Pancreas (tissue), 10 donors: Measurements from ENCODE around the gene ZBTB8A. TPM values are rescaled to one million over a fixed set of nuclear protein-coding genes. Genes with fewer than 3 reads are reported as not detected.
A peak's percentile ranks its signal among the peaks of the same experiment; 100 is the strongest.

Experiments
- ATAC-seq, 4 donors: fragments of 200-7000 bp; cut with Tn5 transposase; one replicate each; pipeline versions ENCODE4 v1.8.0 to v1.9.1; 2020; ENCODE audit warnings: mild to moderate bottlenecking in 4 of 4, moderate library complexity in 4 of 4
- DNase-seq, 6 donors: peaks; one replicate each; pipeline ENCODE4 v3.0.0-alpha.2; 2020
- FAIRE-seq: peaks from 2 replicates; lab custom pipeline; 2012; peaks lifted over from hg19 to GRCh38; lab: Jason Lieb, UNC
- H3K27ac ChIP-seq, 4 donors: fragments of 200-600 bp; sonication (generic); 1 replicate in 3 of 4; 2 replicates in 1 of 4; pipeline versions ENCODE4 v1.5.0 to v1.8.0; 2020
- H3K27me3 ChIP-seq, 4 donors: fragments of 200-600 bp; one replicate each; pipeline ENCODE4 v1.8.0; 2021
- H3K36me3 ChIP-seq, 3 donors: fragments of 200-600 bp; sonication (generic) in 1 of 3; one replicate each; pipeline versions ENCODE4 v1.5.0 to v1.8.0; 2020 to 2021
- H3K4me1 ChIP-seq, 3 donors: fragments of 200-600 bp; one replicate each; pipeline ENCODE4 v1.8.0; 2021
- H3K4me3 ChIP-seq, 4 donors: fragments of 200-600 bp; sonication (generic) in 2 of 4; one replicate each; pipeline versions ENCODE4 v1.5.0 to v1.8.0; 2020 to 2021
- H3K9me3 ChIP-seq, 4 donors: fragments of 200-600 bp; one replicate each; pipeline ENCODE4 v1.8.0; 2021
- WGBS, 2 donors: extraction: QIAGEN DNeasy Blood & Tissue Kit; methylation state at CpG; one replicate each; pipeline ENCODE4 v1.1.7; 2013; 5-methylcytosine and 5-hydroxymethylcytosine counted together
- intact Hi-C, 3 donors: fragments of 100-400 bp; cut with DNase I; formaldehyde crosslinking; loops; one replicate each; pipeline versions ENCODE4 v1.11.1 to v1.14.2; 2022
- polyA plus RNA-seq, 2 donors: library from polyadenylated mRNA; stranded (reverse); fragments of 200-250 nt; gene quantifications; one replicate each; pipeline ENCODE4 v1.2.3, GENCODE V29; 2013
- total RNA-seq, 6 donors: library from RNA; stranded (reverse); fragmentation: NEBNext Ultra II Directional in 4 of 6; extraction: Animal tissue kit (Norgen Biotek cat#: 25700) in 4 of 6; gene quantifications; one replicate each; pipeline versions ENCODE4 v1.2.1 to v1.2.4, GENCODE V29; 2021 to 2023
- TF ChIP-seq, protein P1 (sequence below), 4 donors: fragments of 200-600 bp; sonication (generic) in 3 of 4; IDR thresholded peaks; one replicate each; pipeline versions ENCODE4 v1.5.0 to v1.8.0; 2021; ENCODE audit warnings: antibody characterized with exemption in 4 of 4
- donor health status: healthy with polysubstance abuse.
- donor health status: DM: no; HTN: no; CAD: no; lungs with moderate emphysema.
- donor health status: DM: no; HTN: no; CAD: no.
- donor health status: control.
- donor health status: control.
- donor health status: Bipolar disorder and iron deficiency.
- donor health status: DM: yes; HTN: yes; CAD: no.
- donor health status: DM: no; HTN: no; CAD: no.
- donor health status: DM: no; HTN: no; CAD: no.
- donor health status: DM: yes; HTN: yes; CAD: no.

ZBTB8A gene
- total and polyA plus RNA-seq, 8 donors = 1.3 to 5.2 (median 3.2) TPM

DNA sequence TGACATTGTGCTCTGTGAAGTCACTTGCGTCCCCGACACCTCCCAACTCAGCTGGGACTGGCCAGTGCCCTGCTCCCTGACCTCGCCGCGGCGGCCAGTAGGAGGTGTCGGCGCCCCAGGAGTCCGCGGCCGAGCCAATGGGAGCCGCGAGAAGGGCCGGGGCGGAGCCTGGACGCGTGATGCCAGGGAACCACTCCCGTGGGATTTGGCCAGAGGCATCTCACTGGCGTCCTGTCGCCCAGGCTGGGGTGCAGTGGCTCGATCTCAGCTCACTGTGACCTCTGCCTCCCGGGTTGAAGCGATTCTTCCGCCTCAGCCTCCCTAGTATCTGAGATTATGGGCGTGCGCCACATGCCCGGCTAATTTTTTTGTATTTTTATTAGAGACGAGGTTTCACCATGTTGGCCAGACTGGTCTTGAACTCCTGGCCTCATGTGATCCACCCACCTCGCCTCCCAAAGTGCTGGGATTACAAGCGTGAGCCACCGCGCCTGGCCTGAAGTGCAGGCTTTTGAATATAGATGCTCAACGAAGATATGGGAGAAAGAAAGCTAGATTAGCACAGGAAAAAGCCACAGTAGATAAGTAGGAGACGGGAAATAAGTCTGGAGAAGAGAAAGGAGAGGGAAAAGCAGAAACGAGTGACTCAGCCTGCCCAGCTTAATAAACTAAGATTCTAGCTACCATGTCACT lies 73.1 kb downstream of the ZBTB8A start:
- Histone ChIP-seq H3K9me3 (no peaks in the 10 kb centered on the region), H3K27me3 (no peaks in the 10 kb centered on the region), H3K27ac (no peak overlapping the region), H3K4me1 (no peaks in the 10 kb centered on the region), H3K4me3 (peak overlapping the region; percentile 11 to 50 (median 32)), H3K36me3 (no peaks in the 10 kb centered on the region)
- DNase-seq = peak; percentile 83 to 96 (median 90)
- FAIRE-seq = no peak
- peak; percentile 100 for ATAC-seq
- TF ChIP-seq, protein P1, sequence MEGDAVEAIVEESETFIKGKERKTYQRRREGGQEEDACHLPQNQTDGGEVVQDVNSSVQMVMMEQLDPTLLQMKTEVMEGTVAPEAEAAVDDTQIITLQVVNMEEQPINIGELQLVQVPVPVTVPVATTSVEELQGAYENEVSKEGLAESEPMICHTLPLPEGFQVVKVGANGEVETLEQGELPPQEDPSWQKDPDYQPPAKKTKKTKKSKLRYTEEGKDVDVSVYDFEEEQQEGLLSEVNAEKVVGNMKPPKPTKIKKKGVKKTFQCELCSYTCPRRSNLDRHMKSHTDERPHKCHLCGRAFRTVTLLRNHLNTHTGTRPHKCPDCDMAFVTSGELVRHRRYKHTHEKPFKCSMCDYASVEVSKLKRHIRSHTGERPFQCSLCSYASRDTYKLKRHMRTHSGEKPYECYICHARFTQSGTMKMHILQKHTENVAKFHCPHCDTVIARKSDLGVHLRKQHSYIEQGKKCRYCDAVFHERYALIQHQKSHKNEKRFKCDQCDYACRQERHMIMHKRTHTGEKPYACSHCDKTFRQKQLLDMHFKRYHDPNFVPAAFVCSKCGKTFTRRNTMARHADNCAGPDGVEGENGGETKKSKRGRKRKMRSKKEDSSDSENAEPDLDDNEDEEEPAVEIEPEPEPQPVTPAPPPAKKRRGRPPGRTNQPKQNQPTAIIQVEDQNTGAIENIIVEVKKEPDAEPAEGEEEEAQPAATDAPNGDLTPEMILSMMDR (IDR thresholded peaks at IDR 0.05) = peak in 3 of 4 donors; percentile 10 to 41 (median 22)
- intact Hi-C loops = no loop called here
- WGBS, 2 donors = 4 to 5% methylated on average over 35 of the region's 35 CpGs

DNA sequence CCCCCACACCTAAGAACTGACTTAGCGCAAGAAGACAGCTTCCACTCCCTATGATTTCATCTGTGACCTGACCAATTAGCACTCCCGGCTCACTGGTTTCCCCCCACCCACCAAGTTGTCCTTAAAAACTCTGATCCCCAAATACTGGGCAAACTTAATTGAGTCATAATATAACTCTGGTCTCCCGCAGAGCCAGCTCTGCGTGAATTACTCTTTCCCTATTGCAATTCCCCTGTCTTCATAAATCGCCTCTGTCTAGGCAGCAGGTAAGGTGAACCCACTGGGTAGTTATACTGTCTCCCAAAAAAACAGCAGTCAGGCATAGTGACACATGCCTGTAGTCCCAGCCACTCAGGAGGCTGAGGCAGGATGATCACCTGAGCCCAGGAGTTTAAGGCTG lies 74.2 kb downstream of the ZBTB8A start:
- ATAC-seq (no peak), DNase-seq (no peak), FAIRE-seq (no peak)
- no peaks in the 10 kb centered on the region for H3K4me1 ChIP-seq
- 81 to 86% methylated on average over 5 of the region's 5 CpGs for WGBS, 2 donors
- TF ChIP-seq, protein P1 (IDR thresholded peaks at IDR 0.05) = no peak
- no peaks in the 10 kb centered on the region for H3K36me3 ChIP-seq
- H3K27me3 ChIP-seq = no peaks in the 10 kb centered on the region
- no peak overlapping the region for H3K4me3 ChIP-seq
- H3K9me3 ChIP-seq = no peaks in the 10 kb centered on the region
- intact Hi-C loops = no loop called here
- H3K27ac ChIP-seq = no peak overlapping the region

DNA sequence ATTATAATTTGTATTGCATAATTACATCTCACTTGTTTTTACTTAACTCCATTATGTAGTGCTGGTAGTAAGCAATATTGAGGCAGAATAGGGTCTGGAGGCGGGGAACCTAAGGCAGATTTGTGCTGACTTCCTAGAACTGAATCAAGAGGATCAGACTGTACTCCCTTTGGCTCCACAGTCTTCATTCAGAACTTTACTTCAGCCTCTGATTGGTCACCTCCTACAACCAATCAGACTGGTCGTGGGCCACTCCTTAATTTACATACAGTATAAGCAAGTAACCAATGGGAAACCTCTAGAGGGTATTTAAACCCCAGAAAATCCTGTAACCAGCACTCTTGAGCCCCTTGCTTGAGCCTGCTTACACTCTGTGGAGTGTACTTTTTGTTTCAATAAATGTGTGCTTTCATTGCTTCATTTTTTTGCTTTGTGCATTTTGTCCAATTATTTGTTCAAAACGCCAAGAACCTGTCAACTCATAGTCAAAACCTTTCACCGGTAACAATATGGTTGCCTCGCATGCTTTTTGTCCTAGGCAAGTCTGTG lies 79.5 kb downstream of the ZBTB8A start:
- no peak for DNase-seq
- Histone ChIP-seq H3K9me3 (no peaks in the 10 kb centered on the region), H3K27ac (no peak overlapping the region), H3K4me3 (no peak overlapping the region), H3K36me3 (no peaks in the 10 kb centered on the region), H3K4me1 (no peaks in the 10 kb centered on the region), H3K27me3 (no peaks in the 10 kb centered on the region)
- 97 to 99% methylated on average over 5 of the region's 5 CpGs for WGBS, 2 donors
- FAIRE-seq = no peak
- intact Hi-C loops = no loop called here
- no peak for ATAC-seq
- TF ChIP-seq, protein P1 (IDR thresholded peaks at IDR 0.05) = no peak

DNA sequence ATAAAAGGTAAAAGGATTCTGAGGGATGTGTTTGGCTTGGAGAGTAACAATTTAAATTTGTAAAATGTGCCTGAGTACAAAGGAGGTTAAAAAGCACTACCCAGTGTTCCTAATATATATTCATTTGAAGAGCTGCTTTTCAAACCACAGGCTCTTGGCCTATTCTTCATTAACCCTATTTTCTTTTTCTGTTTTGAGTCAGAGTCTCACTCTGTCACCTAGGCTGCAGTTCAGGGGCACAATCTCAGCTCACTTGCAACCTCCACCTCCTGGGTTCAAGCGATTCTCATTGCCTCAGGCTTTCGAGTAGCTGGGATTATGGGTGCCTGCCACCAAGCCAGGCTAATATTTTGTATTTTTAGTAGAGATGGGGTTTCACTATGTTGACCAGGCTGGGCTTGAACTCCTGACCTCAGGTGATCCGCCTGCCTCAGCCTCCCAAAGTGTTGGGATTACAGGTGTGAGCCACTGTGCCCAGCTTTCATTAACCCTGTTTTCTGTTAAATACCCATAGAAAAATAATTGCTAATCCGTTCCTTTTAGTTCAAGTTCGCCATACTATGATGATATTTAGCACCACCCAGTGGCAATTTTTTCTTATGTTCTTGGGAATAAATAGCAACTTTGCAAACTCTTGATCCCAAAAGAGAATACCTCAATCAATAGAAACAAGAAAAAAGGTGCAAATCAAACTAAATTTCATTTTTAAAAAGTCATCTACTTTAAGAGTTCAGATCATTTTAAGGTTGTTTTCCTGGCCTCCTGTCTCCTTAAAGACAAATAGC lies 80.7 kb downstream of the ZBTB8A start:
- DNase-seq = no peak
- no peak for FAIRE-seq

More for the DNA sequence above, 80.7 kb downstream of the ZBTB8A start:
- ATAC-seq = no peak
- WGBS, 2 donors = 75 to 79% methylated on average over 5 of the region's 5 CpGs
- intact Hi-C loops = no loop called here
- TF ChIP-seq, protein P1 (IDR thresholded peaks at IDR 0.05) = no peak
- no peaks in the 10 kb centered on the region for H3K27me3 ChIP-seq
- H3K4me3 ChIP-seq = no peak overlapping the region
- no peaks in the 10 kb centered on the region for H3K36me3 ChIP-seq
- H3K4me1 ChIP-seq = no peaks in the 10 kb centered on the region
- H3K27ac ChIP-seq = no peak overlapping the region
- no peaks in the 10 kb centered on the region for H3K9me3 ChIP-seq
